COLO829 (cell line): Measurements from ENCODE around the gene DVL1.

Experiments used
- DNase-seq: peaks from one replicate; pipeline ENCODE4 v3.0.0; 2012; ENCODE audit warnings: low spot score

The DVL1 gene

GRCh38 chr1:1309251-1310108 is 39.7 kb downstream of the DVL1 start:
- no peak for DNase-seq

- DNase-seq = no peak
These were observed 40.4 kb downstream of the DVL1 start for GRCh38 chr1:1308756-1309250.

- peak; percentile 94 for DNase-seq
These were observed 41.1 kb downstream of the DVL1 start, which contains the start of the genes ACAP3 and PUSL1 for GRCh38 chr1:1307923-1308755. ACAP3 (minus strand) TSS chr1:1307930; CDS start chr1:1307815, 115 bp downstream. PUSL1 (plus strand) TSS chr1:1308597; CDS start chr1:1308644, 47 bp downstream.

- DNase-seq = no peak
These were observed 41.8 kb downstream of the DVL1 start for GRCh38 chr1:1307261-1307922.

GRCh38 chr1:1306661-1307260 is 42.5 kb downstream of the DVL1 start:
- DNase-seq = no peak

GRCh38 chr1:1306070-1306660 is 43.1 kb downstream of the DVL1 start:
- DNase-seq = no peak

GRCh38 chr1:1305300-1306069 is 43.7 kb downstream of the DVL1 start:
- no peak for DNase-seq

GRCh38 chr1:1304331-1305299 is 44.6 kb downstream of the DVL1 start:
- DNase-seq = no peak

GRCh38 chr1:1303736-1304135 is 45.5 kb downstream of the DVL1 start:
- no peak for DNase-seq

GRCh38 chr1:1302951-1303509 is 46.2 kb downstream of the DVL1 start:
- DNase-seq = no peak

GRCh38 chr1:1302006-1302430 is 47.2 kb downstream of the DVL1 start:
- no peak for DNase-seq

- DNase-seq = no peak
These were observed 48.9 kb downstream of the DVL1 start for GRCh38 chr1:1300352-1300739.

GRCh38 chr1:1299686-1300351 is 49.4 kb downstream of the DVL1 start:
- DNase-seq = no peak

GRCh38 chr1:1298861-1299685 is 50.1 kb downstream of the DVL1 start:
- DNase-seq = no peak

GRCh38 chr1:1297802-1298424 is 51.3 kb downstream of the DVL1 start:
- DNase-seq = no peak

GRCh38 chr1:1296070-1297061 is 52.9 kb downstream of the DVL1 start:
- no peak for DNase-seq
